Middle frontal gyrus (tissue), 1 donor: ENCODE results near the gene TYK2.

Experiments used
- DNase-seq: peaks from one replicate; pipeline ENCODE4 v3.0.0-alpha.2; 2015; ENCODE audit warnings: low spot score; ENCODE audit errors: extremely low spot score

TYK2 gene

DNA sequence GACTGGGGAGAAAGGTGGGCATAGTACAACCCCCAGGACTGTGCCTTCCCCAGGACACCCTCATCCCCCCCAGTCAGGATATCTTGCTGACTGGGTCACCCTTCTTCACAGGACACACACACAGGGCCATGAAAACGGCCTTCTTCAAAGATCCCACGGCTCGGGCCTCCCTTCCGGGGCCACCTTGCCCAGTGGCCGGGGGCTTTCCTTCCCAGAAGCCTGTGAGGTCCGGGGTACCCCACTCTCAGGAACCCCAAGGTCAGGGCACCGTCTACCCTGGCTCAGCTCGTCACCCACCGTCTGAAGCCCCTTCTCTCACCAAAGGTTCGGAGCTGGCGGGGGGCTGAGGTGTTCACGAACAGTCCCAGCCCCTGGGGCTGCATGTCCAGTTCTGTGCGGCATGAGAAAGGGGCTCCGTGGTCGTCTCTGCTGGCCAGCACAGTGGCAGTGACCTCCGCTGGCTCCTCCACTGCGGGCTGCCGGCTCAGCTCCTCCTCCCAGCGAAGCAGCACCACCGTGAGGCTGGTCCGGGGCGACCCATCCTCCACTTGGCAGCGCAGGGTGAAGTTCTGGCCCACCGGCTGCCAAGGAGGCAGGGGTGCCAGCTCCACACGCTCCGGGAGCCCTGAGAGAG is 44.9 kb downstream of the TYK2 start:
- no peak for DNase-seq

DNA sequence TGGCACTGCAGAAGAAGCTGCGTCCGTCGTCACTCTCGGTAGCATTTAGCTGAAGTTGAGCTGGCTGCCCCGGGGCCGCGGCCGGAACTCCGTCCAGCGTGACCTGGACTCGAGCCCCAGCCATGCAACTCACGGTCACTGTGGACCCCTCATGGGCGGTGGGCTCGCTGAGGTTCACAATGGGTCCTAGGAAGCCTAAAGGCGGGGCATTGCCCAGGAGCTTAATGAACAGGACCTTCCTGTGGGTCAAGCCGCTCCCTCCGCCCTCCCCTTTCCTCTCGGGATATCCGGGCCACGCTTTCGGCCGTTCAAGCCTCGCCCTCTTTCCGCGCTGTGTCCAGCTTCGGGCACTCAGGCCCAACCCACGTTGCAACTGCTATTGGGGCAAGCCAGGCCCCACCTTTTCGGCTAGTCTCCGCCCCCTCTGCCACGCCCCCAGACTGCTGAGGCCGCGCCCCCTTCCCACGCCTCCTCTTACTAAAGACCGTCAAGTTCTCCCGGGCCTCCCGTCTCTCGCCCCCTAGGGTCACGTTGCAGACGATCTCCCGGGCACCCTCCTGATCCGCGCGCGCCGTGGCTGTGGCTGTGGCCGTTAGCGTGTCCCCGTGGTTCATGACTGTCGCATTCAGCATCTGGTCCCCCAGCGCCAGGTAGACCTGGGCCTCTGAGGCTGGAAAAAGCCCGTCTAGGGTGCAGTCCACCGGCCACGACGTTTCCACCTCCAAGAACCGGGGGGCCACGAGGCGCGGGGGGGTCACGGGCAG is 45.6 kb downstream of the TYK2 start:
- DNase-seq, result no peak

DNA sequence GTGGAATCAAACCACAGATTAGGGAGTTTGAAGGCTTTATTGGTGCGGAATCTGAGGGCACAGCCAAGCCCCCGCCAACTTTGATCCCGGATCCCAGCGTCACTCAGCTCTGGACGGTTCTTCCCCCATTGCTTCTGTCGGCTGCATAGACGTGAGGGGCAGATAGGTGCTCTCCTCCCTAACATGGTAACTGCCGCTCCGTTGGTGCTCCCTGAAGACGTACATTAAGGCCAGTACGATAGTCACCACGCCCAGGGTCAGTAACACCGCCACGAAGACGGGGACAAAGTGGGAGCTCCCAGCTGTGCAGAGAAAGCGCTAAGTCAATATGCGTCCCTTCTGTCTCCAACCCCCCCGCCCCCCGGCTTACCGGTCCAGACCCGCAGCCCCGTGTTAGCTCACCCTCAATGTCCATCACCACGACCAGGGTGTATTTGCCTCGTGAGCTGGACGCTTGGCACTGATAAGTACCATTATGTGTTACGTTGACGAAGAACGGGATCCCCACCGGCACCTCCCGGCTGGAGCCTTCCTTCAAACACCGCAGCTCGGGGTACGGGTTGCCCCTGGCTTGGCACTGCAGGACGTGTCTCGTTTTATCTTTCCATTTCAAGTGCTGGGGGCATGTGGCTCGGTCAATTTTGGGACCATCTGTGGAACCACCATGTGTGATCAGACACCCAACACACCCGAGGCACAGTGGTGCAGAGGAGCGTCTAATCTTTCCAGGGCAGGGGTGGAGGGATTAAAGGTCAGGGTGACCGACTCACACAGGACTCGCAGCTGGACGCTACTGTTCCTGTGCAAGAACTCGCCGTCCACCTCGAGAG is 46.4 kb downstream of the TYK2 start:
- DNase-seq, result no peak

DNA sequence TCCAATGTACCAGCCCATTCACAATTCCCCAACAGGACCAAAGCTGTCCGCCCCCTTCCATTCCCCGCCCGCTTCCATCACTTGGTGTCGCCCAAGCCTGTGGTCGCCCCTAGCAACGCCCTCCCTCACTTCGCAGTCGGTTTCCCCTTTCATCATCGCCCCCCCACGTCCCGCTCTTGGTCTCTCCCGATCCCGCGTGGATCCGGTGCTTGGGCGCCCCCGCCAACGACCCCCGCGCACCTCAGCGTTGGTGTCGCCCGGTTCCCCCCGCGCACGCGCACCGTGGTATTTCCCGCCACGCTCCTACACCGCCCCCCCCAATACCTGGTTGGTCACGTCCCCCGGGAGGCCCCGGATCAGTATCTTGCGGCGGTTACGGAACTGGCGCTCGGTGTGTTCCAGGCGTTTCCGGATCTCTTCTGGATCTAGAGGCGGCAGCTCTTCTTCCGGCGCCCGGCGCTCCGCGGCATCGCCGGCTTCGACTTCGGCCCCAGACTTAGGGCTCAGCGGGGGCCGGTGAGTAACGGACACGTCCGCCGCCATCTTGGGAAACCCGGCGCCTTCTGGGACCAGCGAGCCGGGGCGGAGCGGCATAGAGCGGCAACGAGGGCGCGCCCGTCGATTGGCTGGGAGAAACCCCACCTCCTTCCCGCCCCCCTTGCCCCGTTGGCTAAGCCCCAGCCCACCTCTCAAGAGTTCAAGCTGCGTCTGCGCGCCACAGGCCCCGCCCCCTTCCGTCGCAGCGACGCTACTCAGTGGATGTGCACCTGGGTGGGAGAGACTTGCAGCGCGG is 47.2 kb downstream of the TYK2 start, which contains the start of gene RAVER1:
Gene RAVER1, minus strand, starts transcription at position 565 of the 793 bp plus-strand sequence. Its CDS starts 22 bp downstream, at position 543.
- DNase-seq, result peak; percentile 92

DNA sequence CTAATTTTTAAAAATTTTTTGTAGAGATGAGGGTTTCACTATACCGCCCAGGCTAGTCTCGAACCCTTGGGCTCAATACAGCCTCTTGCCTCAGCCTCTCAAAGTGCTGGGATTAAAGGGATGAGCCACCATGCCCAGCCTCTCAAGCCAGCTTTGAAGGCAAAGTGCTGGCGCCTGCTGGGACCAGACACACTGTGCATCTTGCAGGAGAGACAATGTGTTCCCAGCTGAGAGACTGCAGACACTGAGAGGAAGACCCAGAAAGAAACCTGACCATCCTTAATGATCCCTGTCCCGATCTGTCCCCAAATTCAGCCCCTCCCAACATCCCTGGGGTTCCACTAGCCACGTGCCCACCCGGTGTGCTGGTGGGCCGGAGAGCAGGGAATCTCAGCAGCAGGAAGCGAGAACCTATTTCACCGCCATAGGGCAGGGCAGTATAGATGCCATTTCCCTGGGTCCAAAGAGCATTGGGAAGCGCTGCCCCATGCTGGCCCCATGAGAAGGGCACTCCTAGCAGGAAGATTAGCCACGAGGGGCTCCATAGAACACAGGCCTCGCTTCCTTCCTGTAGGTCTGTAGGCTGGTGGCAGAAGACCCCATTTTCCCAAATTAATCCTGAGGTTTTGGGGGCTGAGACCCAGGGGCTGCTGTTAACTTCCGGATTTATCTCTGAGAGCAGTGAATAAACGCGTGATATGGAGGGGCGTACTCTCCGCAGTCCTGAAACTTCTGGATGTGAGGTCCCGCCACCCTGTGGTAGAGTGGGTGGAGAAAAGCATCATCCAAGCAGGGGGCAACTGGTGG is 48.0 kb downstream of the TYK2 start:
- DNase-seq, result no peak

DNA sequence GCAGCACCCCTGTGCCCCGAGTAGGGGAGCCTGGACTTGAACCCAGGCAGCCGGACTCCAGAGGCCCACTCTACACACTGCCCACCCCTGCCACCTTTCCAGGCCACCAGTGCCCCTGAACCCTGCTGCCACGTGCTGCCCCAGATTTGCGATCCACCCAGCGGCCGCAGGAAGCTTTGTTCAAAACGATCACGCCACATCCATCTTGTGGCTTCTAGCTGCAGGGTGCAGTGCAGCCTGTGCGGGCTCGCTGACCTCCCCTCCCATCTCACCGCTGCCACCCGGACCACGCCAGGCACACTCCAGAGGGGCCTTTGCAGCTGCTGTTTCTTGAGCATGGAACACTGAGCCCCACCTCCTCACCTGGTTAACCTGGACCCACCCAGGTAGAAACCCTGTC is 50.8 kb downstream of the TYK2 start:
- DNase-seq, result no peak

DNA sequence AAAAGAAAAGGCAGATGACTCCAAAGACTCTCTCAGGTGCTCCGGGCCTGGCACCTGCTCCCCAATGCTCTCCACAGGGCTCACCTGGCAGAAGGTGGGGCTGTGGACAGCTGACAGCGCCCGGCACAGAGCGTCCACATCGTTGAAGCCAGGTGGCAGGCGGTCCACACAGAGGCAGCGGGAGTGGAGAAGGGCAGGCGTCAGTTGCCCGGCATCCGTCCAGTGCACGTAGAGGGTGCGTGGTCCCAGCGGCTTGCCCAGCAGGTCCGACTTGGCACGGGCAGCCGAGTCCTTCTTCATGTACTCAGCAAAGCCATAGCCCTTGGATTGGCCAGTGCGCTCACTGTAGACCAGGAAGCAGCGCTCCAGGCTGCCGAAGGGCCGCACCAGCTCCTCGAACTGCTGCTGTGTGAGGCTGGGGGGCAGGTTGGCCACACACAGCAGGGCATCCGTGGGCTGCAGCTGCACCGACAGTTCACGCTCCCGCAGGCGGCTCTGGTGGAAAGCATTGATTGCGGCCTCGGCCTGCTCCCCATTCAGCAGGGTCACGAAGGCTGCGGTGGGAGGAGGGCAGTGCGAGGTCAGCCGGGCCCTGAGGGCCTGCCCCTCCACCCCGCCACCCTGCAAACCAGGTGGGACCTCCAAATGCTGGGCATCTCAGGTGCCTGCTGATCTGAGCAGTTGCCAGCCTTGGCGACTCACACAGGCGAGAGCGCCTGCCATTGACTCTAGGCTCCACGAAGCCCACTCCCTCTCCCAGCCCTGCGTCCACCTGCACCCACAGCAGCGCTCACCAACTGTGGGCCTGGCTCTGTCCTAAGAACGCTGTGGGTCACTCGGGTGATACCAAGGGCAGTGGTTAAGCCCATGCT is 51.6 kb downstream of the TYK2 start:
- DNase-seq, result no peak

DNA sequence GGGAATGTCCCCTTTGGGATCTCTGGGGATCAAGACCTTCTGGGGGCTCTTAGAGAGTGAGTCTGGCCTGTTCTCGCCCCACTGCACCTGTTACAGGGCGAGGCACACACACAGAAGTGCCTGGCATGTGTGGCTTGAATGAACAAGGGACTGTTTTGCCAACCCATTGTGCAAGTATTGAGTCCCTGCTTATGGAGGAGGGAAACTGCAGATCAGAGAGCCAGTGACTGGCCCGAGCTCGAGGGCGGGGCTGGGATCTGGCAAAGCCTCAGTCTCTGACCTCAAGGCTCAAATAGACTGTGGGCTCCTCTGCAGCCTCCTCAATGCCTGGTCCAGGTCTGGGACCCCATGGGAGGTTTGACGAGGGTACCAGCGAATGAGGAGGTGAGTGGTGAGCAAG is 52.6 kb downstream of the TYK2 start:
- DNase-seq, result no peak

DNA sequence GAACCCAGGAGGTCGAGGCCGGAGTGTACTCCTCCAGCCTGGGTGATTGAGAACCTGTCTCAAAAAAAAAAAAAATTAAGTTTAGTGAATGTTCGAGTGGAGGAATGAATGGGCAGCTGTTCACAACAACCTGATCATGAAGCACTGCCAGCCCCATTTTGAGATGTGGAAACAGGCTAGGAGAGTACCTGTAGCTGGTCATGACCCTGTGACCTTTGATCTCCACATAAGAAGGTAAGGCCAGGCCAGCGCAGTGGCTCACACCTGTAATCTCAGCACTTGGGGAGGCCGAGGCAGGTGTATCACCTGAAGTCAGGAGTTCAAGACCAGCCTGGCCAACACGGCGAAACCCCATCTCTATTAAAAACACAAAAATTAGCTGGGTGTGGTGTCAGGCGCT is 54.6 kb downstream of the TYK2 start:
- no peak for DNase-seq

DNA sequence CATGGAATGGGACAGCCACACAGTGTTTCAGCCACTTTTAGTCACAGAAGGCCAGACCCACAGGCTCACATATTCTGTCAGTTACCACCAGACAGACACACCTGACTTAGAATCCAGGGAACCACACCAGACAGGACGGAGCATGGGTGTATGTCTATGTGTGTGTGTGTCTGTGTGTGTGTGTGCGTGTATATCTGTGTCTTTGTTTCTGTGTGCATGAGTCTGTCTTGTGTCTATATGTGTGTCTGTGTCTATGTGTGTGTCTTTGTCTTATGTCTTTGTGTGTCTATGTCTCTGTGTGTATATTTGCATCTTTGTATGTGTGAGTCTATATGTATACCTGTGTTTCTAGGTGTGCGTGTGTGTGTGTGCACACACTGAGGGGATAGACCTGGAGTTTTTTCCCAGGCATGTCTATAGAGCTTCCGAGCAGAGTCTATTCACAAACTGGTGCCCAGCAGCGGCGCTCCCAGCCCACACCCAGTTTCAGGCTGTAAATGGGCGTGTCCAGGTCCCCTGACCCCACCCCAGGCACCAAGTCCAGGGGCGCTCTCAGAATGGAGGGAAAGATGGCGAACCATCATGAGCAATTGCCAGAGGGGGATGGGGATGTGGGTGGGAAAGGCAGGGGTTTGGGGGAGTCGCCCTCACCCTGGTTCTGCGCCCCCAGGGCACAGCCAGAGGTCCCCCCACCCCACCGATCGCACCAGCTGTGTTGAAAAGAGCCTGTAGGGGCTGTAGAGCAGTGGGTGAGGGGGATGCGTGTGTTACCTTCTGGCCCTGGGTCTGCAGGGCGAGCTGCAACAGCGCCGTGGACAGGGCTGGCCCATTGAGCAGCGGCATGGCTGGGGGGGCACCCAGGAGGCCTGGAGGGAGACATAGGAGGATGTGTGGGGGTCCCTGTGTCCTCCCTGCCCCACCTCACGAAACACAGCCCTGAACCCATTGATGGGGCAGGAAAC is 58.2 kb downstream of the TYK2 start:
- no peak for DNase-seq

DNA sequence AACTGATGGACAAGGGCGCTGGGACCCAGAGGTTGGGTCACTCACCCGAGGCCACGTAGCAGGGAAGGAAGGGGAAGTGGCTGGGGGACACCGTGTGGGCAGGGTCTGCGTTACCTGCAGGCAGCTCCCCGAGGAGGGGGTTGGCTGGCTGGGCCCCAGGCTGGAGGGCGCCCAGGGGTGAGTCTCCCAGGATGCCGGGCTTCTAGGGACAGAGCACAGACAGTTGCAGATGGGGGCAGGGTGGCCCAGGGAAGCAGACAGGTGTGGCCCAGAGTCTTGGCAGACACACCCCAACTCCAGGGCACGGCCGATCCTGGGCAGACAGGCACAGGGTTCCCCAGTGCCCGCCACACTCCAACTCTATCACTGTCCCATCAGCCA is 59.0 kb downstream of the TYK2 start:
- no peak for DNase-seq

DNA sequence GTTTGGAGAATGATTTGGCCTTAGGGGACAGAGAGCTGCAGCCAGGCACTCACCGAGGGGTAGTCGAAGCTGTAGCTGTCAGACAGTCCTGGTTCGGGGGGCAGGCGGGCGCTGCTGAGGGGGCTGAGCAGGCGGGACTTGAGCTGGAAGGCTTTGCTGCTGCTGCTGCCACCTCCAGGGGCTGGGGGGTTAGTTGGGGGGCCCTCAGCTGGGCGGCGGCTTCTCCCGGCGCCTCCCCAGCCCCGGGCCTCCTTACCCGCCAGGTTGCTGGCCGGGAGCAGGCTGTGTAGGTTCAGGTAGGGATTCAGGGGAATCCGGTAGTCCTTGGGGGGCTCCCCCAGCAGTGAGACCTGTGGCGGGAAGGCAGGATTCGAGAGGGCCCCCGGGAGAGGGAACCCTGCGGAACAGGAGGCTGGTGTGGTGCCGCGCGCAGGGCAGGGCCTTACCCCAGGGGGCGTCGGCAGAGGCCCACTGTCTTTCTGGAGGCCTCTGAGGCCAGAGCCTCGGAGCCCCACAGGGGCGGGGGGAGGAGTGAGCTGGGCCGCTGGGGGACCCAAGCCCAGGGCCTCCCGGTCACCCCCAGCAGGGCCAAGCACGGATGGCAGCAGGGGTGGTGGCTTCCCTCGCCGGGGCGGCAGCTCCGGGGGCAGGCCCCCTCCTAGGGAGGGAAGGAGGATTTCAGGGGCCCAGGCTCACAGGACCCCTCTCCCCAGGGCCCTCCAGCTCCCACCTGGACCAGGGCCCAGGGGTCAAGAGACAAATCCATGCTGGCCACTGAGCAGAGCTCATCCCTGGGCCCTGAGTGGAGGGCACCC is 59.6 kb downstream of the TYK2 start:
- no peak for DNase-seq

DNA sequence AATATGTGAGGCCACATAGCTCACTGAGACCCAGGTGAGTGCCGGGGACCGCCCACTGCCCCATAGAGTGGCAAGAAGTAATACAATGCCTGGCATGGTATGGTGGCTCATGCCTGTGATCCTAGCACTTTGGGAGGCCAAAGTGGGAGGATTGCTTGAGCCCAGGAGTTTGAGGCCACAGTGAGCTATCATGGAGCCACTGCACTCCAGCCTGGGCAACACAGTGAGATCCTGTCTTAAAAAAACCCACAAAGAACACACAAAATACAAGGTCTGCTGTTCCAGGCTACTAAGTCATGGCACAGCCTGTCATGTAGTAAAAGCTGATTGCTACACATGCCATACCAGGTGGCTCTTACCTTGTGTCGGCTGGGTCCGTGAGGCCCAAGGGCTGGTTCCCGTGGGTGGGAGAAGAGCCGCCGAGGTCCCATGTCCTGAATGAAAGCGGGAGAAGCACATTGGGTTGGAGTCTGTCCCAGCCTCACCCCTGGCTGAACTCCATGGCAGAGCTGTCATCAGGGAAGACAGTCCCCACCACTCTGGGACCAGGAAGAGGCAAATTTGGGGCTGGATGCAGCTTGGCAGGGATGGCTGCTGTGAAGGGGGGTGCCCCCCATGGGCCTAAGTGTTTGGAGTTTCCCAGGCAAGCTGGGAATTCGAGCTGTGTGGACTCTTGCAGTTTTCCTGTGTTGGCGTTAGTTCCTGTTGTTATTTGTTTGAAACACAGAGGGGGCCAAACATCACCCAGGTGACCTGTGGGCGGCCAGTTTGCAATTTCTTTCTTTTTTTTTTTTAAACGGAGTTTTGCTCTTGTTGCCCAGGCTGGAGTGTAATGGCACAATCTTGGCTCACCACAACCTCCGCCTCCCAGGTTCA is 61.3 kb downstream of the TYK2 start:
- no peak for DNase-seq

DNA sequence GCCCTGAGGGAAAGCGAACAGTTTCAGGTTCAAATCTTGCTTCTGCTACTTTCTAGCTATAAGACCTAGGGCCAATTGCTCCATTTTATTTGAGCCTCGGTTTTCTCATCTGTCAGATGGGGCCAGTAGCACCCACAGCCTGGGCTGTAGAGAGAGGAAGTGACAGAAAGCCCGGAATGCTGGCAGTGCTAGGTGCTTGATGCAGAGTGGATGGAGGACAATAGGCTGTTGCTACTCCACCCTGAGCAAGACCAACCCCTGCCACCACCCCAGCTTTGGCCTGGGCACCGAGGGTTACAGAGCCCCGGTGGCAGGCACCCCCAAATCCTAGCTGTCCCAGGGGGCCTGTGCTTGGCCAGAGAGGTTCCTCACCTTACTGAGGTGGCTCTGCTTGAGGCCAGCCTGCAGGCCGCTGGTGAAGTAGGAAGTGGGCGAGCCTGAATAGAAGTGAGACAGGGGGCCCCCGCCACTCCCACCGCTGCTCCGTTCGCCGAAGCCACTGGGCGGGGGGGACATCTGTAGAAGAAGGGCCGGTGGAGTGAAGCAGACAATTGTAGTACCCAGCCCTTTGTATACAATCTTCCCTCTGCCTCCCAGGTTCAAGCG is 62.4 kb downstream of the TYK2 start:
- no peak for DNase-seq

DNA sequence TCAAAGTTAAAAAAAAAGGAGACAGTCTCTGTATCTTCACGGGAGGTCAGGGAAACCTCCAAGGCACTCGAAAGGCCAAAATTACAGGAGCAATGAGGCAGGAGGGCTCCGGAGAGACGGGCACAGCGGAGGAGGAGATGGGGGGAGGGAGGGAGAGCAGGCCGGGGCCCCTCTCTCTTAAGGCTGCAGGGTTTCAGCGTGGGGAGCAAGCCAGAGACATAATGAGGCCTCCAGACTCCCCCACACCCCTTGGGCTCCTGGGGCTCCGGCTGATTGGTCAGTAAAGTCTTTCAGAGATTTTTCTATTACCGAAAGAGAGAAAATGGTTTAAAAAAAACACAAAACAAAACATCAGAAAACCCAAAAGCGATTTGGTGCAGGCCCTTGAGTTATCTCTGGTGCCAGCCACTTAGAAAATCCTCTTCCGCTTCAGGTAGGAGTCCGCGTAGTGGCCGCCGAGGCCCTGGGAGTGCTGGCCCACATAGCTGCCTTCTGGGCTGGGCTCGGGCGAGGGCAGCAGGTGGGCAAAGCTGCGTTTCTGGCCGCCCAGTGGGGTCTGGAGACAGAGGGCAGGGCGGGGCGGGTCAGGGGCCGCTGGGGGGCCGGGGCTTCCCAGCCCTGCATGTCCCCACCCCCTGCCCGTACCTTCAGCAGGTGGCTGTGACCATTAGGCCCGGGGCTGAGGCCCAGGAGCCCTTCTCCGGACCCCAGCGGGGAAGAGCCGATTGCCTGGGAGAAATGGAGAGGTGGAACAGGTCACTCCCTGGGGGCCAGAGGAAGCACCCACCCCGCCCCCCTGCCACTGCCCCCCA is 63.1 kb downstream of the TYK2 start:
- DNase-seq, result no peak
